ENCODE data around the gene GPLD1. TPM values are rescaled to one million over a fixed set of nuclear protein-coding genes. Genes with fewer than 3 reads are reported as not detected.
A peak's percentile ranks its signal among the peaks of the same experiment; 100 is the strongest.
"Not testable (repeated sequence)": the region's sequence is repeated elsewhere in the genome, so short reads cannot be mapped to it uniquely, and the experiment has no call there.

The GPLD1 gene
- total and polyA plus RNA-seq, 4 donors = 0.50 to 8.2 (median 5.9) TPM

- Histone ChIP-seq H3K27me3 (ENCODE audit: control insufficient read depth in 1 of 2, insufficient read depth in 2 of 2, low read length in 1 of 2) (no peaks in the 10 kb centered on the region), H3K9me3 (ENCODE audit: control insufficient read depth, low read length) (no peaks in the 10 kb centered on the region), H3K27ac (ENCODE audit: low read depth in 1 of 2, low read length in 2 of 2) (no peak overlapping the region), H3K36me3 (ENCODE audit: control insufficient read depth in 1 of 2, insufficient read depth in 2 of 2, low read length in 1 of 2) (peaks cover 0 to 5% of the 10 kb centered on the region in 2 donors), H3K4me3 (ENCODE audit: low read length in 2 of 2) (no peak overlapping the region), H3K4me1 (ENCODE audit: control insufficient read depth in 1 of 2, insufficient read depth in 2 of 2, low read length in 2 of 2) (no peaks in the 10 kb centered on the region)
- no peak for ATAC-seq (ENCODE audit: low FRiP score)
- DNase-seq = no peak
- 76 to 79% methylated on average over 13 of the region's 13 CpGs for WGBS, 2 donors
- intact Hi-C loops (cut with DNase I) = no loop called here
Observed at GRCh38 chr6:24522228-24523176, 33.1 kb upstream of the GPLD1 start.

DNA sequence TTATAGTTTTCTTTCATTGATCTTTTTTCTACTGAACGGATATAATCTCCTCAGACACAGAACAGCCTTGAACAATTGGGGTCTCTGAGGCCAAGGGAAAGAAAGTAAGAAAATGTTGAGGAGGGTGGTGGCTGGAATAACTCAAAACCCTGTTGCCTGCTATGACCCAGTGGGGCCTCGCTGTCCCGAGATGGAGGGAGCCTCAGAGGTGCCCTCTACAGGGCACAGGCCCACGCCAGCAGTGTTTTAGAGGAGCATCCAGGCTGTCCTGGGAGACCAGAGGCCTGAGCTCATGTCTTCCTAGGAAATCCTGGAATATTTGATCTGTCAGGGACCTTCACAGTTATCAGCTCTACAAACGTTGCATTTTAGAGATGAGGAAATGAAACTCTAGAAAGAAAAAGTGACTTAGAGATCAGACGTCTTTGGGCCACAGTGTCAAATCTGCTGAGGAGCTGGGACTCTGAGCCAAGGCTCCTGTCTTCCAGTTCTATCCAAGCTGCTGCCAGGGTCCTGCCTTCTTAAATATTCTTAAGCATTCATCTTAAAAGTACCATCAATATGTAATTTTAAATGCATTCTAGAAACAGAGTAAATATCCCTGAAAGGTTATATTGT lies 31.7 kb upstream of the GPLD1 start:
- H3K4me1 ChIP-seq (ENCODE audit: control insufficient read depth in 1 of 2, insufficient read depth in 2 of 2, low read length in 2 of 2) = no peaks in the 10 kb centered on the region
- peaks cover 0 to 5% of the 10 kb centered on the region in 2 donors for H3K36me3 ChIP-seq (ENCODE audit: control insufficient read depth in 1 of 2, insufficient read depth in 2 of 2, low read length in 1 of 2)
- peak; percentile 75 for ATAC-seq (ENCODE audit: low FRiP score)
- intact Hi-C loops (cut with DNase I) = loop anchor here in 1 of 2 donors (2.0 kb wide), 1 partner anchor 90 kb away; no protein-coding TSS in a partner anchor
- peak; percentile 68 to 84 for DNase-seq
- no peak overlapping the region for H3K27ac ChIP-seq (ENCODE audit: low read depth in 1 of 2, low read length in 2 of 2)
- 16 to 29% methylated on average over 6 of the region's 6 CpGs for WGBS, 2 donors
- no peak overlapping the region for H3K4me3 ChIP-seq (ENCODE audit: low read length in 2 of 2)
- H3K27me3 ChIP-seq (ENCODE audit: control insufficient read depth in 1 of 2, insufficient read depth in 2 of 2, low read length in 1 of 2) = no peaks in the 10 kb centered on the region
- no peaks in the 10 kb centered on the region for H3K9me3 ChIP-seq (ENCODE audit: control insufficient read depth, low read length)

GRCh38 chr6:24517659-24518543 lies 28.5 kb upstream of the GPLD1 start:
- DNase-seq (no peak), ATAC-seq (ENCODE audit: low FRiP score) (no peak)
- Histone ChIP-seq H3K4me3 (ENCODE audit: low read length in 2 of 2) (no peak overlapping the region), H3K36me3 (ENCODE audit: control insufficient read depth in 1 of 2, insufficient read depth in 2 of 2, low read length in 1 of 2) (peaks cover 2 to 3% of the 10 kb centered on the region in 2 donors), H3K4me1 (ENCODE audit: control insufficient read depth in 1 of 2, insufficient read depth in 2 of 2, low read length in 2 of 2) (no peaks in the 10 kb centered on the region), H3K9me3 (ENCODE audit: control insufficient read depth, low read length) (no peaks in the 10 kb centered on the region), H3K27ac (ENCODE audit: low read depth in 1 of 2, low read length in 2 of 2) (no peak overlapping the region), H3K27me3 (ENCODE audit: control insufficient read depth in 1 of 2, insufficient read depth in 2 of 2, low read length in 1 of 2) (no peaks in the 10 kb centered on the region)
- 82 to 88% methylated on average over 4 of the region's 4 CpGs for WGBS, 2 donors
- intact Hi-C loops (cut with DNase I) = loop anchor here in 1 of 2 donors (5.0 kb wide), 1 partner anchor 86 kb away; no protein-coding TSS in a partner anchor

GRCh38 chr6:24513602-24514001 lies 24.2 kb upstream of the GPLD1 start:
- ATAC-seq (ENCODE audit: low FRiP score) (no peak), DNase-seq (no peak)
- Histone ChIP-seq H3K4me1 (ENCODE audit: control insufficient read depth in 1 of 2, insufficient read depth in 2 of 2, low read length in 2 of 2) (no peaks in the 10 kb centered on the region), H3K4me3 (ENCODE audit: low read length in 2 of 2) (no peak overlapping the region), H3K27me3 (ENCODE audit: control insufficient read depth in 1 of 2, insufficient read depth in 2 of 2, low read length in 1 of 2) (no peaks in the 10 kb centered on the region), H3K36me3 (ENCODE audit: control insufficient read depth in 1 of 2, insufficient read depth in 2 of 2, low read length in 1 of 2) (peaks cover 2 to 5% of the 10 kb centered on the region in 2 donors), H3K27ac (ENCODE audit: low read depth in 1 of 2, low read length in 2 of 2) (no peak overlapping the region), H3K9me3 (ENCODE audit: control insufficient read depth, low read length) (no peaks in the 10 kb centered on the region)
- intact Hi-C loops (cut with DNase I) = no loop called here
- 88% methylated on average over 4 of the region's 4 CpGs for WGBS, 2 donors

GRCh38 chr6:24511976-24512375 lies 22.6 kb upstream of the GPLD1 start:
- H3K9me3 ChIP-seq (ENCODE audit: control insufficient read depth, low read length); H3K27me3 ChIP-seq (ENCODE audit: control insufficient read depth in 1 of 2, insufficient read depth in 2 of 2, low read length in 1 of 2); H3K4me1 ChIP-seq (ENCODE audit: control insufficient read depth in 1 of 2, insufficient read depth in 2 of 2, low read length in 2 of 2); H3K36me3 ChIP-seq (ENCODE audit: control insufficient read depth in 1 of 2, insufficient read depth in 2 of 2, low read length in 1 of 2); intact Hi-C loops (cut with DNase I); DNase-seq; H3K4me3 ChIP-seq (ENCODE audit: low read length in 2 of 2); ATAC-seq (ENCODE audit: low FRiP score); H3K27ac ChIP-seq (ENCODE audit: low read depth in 1 of 2, low read length in 2 of 2): not testable (repeated sequence)
- 74 to 75% methylated on average over 6 of the region's 6 CpGs for WGBS, 2 donors

DNA sequence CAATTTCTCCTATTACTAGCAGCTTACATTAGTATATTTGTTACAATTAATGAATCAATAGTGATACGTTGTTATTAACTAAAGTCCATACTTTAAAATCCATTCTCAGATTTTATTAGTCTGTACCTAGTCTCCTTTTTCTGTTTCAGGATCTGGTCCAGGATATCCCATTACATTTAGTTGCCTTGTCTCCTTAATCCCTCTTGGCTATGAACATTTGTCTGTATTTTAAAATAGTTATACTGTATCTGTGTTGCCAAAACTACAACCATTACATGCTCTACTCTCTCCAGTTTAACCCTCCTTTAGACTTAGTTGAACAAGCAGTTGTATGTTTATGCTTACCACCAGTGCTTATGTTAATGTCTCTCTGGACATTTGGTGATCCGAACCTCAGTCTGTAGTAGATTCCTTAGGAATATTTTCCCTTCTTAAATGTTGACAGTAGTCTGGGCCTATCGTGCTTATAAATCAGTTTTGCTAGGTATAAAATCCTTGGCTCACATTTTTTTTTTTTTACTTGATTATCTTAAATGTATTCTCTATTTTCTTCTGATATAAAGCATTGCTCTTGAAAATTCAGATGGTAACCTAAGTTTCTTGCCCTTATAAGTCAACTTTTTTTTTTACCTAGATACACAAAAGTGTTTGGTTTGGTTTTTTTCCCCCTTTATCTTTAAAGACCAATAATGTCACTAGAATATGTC lies 17.6 kb upstream of the GPLD1 start:
- intact Hi-C loops (cut with DNase I) = loop anchor here in 1 of 2 donors (5.0 kb wide), 1 partner anchor 80 kb away; no protein-coding TSS in a partner anchor
- Histone ChIP-seq H3K9me3 (ENCODE audit: control insufficient read depth, low read length) (no peaks in the 10 kb centered on the region), H3K36me3 (ENCODE audit: control insufficient read depth in 1 of 2, insufficient read depth in 2 of 2, low read length in 1 of 2) (peaks cover 3 to 4% of the 10 kb centered on the region in 2 donors), H3K27ac (ENCODE audit: low read depth in 1 of 2, low read length in 2 of 2) (no peak overlapping the region), H3K4me1 (ENCODE audit: control insufficient read depth in 1 of 2, insufficient read depth in 2 of 2, low read length in 2 of 2) (no peaks in the 10 kb centered on the region), H3K27me3 (ENCODE audit: control insufficient read depth in 1 of 2, insufficient read depth in 2 of 2, low read length in 1 of 2) (no peaks in the 10 kb centered on the region), H3K4me3 (ENCODE audit: low read length in 2 of 2) (no peak overlapping the region)
- WGBS, 2 donors = 93 to 94% methylated on average over 3 of the region's 3 CpGs
- ATAC-seq (ENCODE audit: low FRiP score) (no peak), DNase-seq (no peak)

- WGBS, 2 donors = 90 to 91% methylated on average over 14 of the region's 14 CpGs
- H3K36me3 ChIP-seq (ENCODE audit: control insufficient read depth in 1 of 2, insufficient read depth in 2 of 2, low read length in 1 of 2) = peaks cover 3 to 4% of the 10 kb centered on the region in 2 donors
- DNase-seq (no peak), ATAC-seq (ENCODE audit: low FRiP score) (no peak)
- no peaks in the 10 kb centered on the region for H3K9me3 ChIP-seq (ENCODE audit: control insufficient read depth, low read length)
- no peak overlapping the region for H3K27ac ChIP-seq (ENCODE audit: low read depth in 1 of 2, low read length in 2 of 2)
- H3K27me3 ChIP-seq (ENCODE audit: control insufficient read depth in 1 of 2, insufficient read depth in 2 of 2, low read length in 1 of 2) = no peaks in the 10 kb centered on the region
- H3K4me1 ChIP-seq (ENCODE audit: control insufficient read depth in 1 of 2, insufficient read depth in 2 of 2, low read length in 2 of 2) = no peaks in the 10 kb centered on the region
- no peak overlapping the region for H3K4me3 ChIP-seq (ENCODE audit: low read length in 2 of 2)
- intact Hi-C loops (cut with DNase I) = loop anchor here in 1 of 2 donors (5.0 kb wide), 1 partner anchor 78 kb away; no protein-coding TSS in a partner anchor
Observed at GRCh38 chr6:24504649-24505586, 15.5 kb upstream of the GPLD1 start.

Data from aorta (tissue), 5 donors.